NCI-H774 (cell line): ENCODE measurements around the gene PHF12.

Experiments
- DNase-seq: peaks from one replicate; lab custom pipeline; 2025; lab: John Stamatoyannopoulos, UW

PHF12 gene

GRCh38 chr17:28858801-28859355, 92.4 kb downstream of the PHF12 start:
- DNase-seq: no peak

GRCh38 chr17:28857905-28858800, 93.2 kb downstream of the PHF12 start:
- DNase-seq: no peak

GRCh38 chr17:28856028-28856574, 95.2 kb downstream of the PHF12 start:
- no peak for DNase-seq

- DNase-seq: no peak
Observed at GRCh38 chr17:28855336-28855679, 96.0 kb downstream of the PHF12 start.
